HK-2 (cell line): ENCODE data around the gene MCOLN1.
A peak's percentile ranks its signal among the peaks of the same experiment; 100 is the strongest.

Source experiments
- DNase-seq: peaks from one replicate; pipeline ENCODE4 v3.0.0-alpha.2; 2018; ENCODE audit not compliant: unreplicated experiment

The MCOLN1 gene

DNA sequence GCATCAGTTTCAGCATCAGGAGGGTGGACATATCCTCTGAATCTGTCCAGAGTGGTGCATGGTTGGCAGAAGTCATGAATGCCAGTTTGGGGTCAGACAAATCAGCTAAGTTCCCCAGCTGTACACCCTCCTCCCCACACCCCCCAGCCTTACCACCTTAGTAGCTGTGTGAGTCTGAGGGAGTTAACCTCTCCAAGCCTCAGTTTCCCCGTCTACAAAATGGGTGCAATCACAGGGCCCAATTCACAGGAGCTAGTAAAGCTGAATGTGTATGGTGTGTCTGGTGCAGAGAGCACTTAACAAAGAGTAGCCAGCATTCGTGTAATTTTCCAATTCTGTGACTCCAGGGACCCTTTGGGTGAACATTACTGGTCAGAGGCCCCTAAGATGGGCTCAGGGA lies 19.9 kb upstream of the MCOLN1 start:
- no peak for DNase-seq

DNA sequence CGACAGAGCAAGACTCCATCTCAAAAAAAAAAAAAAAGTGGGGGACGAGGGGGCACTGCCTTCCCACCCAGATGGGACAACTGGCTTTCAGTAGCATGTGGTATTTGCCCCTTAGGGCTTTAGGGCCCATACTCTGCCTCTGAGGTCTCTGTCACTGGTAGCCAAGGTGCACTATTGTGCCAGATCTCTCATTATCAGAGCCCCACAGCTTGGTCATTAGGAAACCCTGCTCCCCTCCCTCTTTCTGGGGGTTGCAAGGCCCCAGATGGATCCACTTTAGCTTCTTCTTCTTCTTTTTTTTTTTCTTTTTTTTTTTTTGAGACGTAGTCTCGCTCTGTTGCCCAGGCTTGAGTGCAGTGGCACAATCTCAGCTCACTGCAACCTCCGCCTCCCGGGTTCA lies 17.7 kb upstream of the MCOLN1 start:
- DNase-seq = no peak

DNA sequence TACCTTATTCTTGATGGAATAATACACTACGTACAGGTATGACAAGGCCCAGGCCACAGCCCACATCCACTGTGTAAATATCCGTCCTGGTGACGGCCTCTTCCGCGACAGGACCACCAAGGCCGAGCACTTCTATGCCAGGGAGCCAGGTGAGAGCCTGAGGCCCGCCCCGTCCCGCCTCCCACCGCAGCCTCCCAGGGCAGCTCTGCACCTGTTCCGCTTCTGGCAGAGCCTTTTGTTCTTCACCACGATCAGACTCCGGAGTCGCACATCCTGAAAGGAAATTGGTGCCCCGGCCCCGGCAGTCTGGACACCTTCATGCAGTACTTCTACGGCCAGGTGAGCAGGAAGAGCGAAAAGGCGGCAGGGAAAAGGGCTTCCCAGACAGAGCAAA lies 17.1 kb upstream of the MCOLN1 start:
- no peak for DNase-seq

DNA sequence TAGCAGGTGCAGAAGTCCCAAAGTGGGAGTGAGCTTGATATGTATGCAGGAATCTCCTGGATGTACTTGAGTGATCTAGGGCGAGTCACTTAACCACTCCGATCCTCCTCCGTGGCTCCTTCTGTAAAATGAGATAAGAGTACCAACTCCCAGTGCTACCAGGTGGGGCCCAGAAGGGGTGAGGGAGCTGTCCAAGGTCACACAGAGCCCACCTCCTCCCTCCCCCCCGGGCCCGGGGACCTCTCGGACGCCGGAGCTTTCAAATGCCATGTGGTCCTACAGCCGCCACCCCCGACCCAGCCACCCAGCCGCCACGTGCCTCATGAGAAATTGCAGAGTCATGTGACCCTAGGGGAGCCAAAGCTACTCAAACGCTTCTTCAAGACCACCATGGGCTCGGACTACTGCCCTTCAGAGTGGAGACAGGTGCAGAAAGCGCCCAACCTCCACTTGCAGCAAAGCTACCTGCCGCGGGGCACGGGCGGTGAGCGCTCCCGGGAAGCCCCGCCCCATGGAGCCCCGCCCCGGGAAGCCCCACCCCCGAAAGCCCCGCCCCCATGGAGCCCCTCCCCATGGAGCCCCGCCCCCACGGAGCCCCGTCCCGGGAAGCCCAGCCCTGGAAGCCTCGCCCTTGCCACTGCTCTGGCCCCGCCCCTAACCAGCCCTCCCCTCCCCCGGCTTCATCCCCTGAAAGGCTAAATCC lies 16.6 kb upstream of the MCOLN1 start:
- peak; percentile 39 for DNase-seq

DNA sequence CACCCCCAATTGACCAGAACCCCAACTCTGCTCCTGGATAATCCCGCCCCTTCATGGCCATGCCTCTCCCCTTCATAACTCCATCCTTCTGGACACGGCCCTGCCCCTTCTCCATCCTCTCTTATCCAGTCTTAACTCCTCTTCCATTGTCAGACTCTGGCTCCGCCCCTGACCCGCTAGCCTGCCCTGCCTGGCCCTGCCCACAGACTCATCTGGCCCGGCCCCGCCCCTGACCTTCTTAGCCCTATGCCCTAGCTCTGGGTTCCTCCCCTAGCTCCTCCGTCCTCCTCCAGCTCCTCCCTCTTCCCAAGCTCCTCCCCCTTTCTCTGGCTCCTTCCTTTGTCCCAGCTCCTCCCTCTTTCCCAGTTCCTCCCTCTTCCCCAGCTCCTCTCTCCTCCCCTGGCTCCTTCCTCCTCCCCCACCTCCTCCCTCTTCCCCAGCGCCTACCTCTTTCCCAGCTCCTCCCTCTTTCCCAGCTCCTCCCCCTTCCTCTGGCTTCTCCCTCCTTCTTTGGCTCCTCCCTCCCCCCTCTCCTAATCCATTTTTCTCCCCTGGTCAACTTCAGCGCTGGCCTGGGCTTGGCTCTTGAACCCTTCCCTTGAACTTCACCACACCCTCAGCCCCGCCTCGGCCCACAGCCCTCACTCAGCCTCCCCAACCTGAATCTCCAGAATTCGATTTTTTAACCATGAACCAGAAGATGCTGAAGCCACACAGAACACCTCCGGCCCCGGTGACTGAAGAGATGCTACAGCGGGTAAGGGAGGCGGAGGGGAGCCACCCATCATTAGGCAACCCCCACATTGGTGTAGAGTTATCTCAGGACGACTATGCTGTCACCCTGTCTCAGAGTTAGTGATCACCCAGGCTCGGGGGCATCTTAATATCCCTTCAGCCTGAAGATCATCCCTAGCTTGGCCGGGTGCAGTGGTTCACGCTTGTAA lies 15.8 kb upstream of the MCOLN1 start:
- peak; percentile 64 for DNase-seq

DNA sequence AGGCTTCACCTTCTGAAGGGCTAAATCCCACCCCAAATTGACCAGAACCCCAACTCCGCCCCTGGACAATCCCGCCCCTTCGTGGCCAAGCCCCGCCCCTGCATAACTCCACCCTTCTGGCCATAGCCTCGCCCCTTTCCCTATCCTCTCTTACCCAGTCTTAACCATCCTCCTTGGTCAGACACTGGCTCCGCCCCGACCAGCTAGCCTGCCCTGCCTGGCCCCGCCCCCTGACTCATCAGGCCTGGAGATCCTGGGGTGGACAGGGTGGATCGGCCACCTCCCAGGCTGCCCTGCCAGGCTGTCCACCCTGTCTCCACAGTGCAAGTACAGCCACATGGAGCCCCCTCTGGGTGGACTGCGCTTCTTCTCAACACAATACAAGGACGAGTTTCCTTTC lies 14.5 kb upstream of the MCOLN1 start:
- DNase-seq = peak; percentile 86

DNA sequence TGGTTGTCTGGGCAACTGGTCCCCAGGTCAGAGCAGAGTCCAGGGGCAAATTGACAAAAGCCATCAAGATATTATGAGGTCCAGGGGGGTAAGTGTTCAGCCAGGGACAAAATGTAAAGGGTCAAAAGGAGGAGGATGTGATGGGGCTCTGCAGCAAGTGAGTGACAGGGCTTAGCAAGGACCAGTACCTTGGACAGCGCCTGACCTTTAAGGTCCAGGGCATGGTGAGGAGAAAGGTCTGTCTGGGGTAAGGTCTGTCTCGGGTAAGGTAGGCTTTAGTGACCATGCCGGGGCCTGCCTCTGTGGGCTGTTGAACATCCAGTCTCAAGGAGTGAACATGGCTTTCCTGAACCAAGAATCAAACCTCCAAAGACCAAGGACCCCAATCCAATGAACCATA lies 12.8 kb upstream of the MCOLN1 start:
- DNase-seq = no peak

DNA sequence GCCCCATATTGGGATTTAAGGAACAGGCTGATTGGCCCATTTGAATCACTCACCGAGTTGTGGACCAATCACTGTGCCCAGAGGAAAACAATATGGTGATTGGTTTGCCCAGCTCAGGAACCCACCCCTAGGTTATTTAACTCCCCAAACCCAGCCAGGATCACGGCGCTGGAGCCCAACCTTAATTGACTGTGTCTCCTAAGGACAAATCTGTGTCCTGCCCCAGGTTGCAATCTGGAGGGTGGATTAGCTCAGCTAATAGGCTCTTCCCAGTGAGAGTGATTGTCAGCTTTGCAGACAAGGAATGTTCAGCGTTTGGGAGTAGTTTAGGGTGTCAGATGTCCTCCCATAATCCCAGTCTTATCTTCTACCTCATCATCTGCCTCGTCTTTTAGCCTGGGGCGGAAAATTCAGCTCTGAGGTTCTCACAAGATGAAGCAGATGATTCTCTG lies 10.0 kb upstream of the MCOLN1 start:
- no peak for DNase-seq

DNA sequence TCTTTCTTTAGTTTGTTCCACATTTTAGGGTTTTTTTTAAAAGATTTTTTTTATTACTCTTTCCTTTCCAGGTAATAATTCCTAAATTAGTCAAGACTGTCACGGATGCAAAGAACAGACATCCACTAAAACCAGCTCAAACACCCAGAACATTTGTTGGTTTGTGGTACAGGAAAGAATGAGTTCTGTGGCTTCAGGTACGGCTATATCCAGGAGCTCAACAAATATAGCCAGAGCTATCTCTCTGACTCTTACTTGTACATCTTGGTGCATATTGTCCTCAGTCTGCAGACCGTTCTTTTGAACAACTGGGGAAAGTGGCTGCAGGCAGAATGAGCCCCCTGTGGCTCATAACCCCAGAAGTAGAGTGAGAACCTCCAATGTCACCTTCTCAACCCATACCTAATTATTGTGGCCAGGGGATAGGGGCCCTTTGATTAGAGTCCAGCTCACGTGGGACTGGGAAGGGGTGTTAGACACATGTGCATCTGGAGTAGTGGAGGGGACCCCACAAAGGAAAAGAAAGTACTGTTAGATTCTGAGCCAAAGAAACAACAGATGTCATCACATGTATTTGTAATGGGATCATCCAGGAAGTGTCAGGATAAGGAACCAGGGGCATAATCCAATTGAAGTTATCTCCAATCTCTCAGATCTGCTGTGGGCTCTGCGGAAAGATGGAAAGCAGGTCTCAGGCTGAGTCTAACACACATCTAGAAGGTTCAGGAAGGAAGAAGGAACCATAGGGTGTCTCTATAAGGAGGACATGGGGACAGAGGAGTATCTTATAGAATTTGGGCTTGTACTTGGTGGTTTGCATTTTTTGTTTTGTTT lies 8.4 kb upstream of the MCOLN1 start:
- DNase-seq = no peak

DNA sequence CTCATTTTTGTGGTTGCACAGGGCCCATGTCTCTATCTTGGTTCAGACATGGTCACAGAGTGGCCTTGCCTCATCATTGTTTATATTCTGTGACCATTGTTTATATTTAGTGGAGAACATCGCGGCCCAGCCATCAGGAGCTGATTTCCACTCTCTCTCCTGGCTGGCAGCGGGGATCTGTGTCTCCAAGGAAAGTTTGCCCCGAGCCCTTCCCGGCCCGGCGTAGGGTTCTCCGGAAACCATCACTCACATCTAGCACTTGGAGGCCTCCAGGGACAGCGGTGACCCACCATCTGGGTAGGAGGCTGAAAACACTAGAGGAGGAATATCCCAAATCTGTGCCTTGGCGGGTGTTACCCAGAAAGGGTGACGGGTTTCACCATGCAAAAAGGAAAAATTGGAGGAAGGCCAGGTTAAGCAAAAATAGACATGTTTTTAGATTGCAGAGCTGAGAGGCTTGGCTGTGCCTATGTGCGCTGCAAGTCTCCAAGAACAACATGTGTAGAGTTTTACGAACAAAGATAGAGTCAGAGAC lies 7.2 kb upstream of the MCOLN1 start:
- DNase-seq = no peak

DNA sequence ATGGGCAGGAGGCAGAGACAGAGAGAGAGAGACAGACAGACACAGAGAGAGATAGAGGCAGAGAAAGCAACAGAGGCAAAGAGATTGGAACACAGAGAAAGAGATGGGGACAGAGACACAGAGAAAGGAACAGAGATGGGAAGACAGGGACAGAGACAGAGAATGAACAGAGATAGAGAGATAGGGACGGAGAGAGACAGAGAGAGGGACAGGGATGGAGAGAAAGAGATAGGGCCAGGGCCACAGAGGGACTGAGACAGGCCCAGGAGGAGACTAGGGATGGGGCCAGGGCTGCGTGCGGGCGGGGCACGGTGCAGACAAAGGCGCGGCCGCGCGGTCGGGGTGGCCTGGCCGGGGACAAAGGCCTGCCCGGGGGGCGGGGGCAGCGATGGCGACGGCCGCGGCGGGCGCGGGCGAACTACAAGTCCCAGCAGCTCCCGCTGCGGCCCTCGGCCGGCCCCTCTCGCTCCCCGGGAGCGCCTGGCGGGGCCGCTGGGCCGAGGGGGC lies 6.7 kb upstream of the MCOLN1 start, which contains the start of gene ZNF358:
Gene ZNF358, plus strand, starts transcription at position 459 of the 507 bp plus-strand sequence. CDS start 3,140 bp downstream, outside the sequence.
- peak; percentile 75 for DNase-seq

DNA sequence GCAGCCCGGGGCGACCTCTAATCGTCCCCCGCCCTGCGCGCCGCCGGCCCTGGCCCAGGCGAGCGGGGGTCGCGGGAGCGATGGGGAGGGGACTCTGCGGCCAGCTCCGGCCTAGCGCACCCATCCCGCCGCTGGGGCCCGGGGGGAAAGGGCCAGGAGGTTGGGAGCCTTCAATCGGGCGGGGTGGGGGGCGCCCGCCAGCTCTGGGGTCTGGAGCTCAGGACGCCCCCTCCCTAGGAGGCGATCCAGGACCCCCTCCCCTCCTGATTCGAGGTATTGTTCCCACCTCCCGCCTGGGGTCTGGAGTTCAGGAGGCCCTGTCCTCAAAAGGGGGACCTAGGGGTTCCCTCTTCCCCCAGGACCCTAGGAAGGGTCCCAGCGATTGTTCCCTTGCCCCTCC lies 6.1 kb upstream of the MCOLN1 start:
- no peak for DNase-seq

DNA sequence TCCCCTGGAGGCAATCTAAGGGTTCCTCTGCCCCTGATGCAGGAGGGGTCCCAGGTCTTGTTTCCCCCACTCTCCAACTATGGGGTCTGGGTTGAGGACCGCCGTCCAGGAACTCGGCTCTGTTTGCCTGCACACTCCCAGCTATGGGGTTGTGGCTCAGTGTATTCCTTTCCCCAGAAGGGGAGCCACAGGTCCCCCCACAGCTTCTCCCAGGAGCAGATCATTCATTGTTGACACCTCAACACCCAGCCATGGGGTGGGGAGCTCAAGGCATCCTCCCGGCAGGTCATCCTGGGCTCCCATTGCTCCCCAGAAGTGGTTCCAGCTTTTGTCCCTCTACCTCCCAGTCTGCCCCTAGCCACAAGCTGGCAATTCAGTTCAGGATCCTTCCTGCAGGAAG lies 5.5 kb upstream of the MCOLN1 start:
- DNase-seq = no peak

DNA sequence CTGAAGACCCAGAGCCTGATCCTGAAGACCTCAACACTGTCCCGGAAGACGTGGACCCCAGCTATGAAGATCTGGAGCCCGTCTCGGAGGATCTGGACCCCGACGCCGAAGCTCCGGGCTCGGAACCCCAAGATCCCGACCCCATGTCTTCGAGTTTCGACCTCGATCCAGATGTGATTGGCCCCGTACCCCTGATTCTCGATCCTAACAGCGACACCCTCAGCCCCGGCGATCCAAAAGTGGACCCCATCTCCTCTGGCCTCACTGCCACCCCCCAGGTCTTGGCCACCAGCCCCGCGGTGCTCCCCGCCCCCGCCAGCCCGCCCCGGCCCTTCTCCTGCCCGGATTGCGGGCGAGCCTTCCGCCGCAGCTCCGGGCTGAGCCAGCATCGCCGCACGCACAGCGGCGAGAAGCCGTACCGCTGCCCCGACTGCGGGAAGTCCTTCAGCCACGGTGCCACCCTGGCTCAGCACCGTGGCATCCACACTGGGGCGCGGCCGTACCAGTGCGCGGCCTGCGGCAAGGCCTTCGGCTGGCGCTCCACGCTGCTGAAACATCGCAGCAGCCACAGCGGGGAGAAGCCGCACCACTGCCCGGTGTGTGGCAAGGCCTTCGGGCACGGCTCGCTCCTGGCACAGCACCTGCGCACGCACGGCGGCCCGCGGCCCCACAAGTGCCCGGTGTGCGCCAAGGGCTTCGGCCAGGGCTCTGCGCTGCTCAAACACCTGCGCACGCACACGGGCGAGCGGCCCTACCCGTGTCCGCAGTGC lies 2.9 kb upstream of the MCOLN1 start:
- DNase-seq = no peak

DNA sequence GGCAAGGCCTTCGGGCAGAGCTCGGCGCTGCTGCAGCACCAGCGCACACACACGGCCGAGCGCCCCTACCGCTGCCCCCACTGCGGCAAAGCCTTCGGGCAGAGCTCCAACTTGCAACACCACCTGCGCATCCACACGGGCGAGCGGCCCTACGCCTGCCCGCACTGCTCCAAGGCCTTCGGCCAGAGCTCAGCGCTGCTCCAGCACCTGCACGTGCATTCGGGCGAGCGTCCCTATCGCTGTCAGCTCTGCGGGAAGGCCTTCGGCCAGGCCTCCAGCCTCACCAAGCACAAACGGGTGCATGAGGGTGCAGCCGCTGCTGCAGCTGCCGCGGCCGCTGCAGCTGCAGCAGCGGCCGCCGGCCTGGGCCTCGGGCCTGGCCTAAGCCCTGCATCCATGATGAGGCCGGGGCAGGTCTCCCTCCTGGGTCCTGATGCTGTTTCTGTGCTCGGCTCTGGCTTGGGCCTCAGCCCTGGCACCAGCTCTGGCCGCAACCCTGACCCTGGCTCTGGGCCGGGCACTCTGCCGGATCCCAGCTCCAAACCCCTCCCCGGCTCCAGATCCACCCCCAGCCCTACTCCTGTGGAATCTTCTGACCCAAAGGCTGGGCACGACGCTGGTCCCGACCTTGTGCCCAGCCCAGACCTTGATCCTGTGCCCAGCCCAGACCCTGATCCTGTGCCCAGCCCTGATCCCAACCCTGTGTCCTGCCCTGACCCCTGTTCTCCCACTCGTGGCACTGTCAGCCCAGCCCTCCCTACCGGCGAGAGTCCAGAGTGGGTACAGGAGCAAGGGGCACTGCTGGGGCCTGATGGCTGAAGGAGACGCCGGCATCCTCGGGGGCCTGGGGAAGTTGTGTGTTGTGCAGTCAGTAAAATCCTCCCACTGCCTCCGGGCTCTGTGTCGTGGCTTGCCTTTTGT lies 2.0 kb upstream of the MCOLN1 start:
- no peak for DNase-seq

DNA sequence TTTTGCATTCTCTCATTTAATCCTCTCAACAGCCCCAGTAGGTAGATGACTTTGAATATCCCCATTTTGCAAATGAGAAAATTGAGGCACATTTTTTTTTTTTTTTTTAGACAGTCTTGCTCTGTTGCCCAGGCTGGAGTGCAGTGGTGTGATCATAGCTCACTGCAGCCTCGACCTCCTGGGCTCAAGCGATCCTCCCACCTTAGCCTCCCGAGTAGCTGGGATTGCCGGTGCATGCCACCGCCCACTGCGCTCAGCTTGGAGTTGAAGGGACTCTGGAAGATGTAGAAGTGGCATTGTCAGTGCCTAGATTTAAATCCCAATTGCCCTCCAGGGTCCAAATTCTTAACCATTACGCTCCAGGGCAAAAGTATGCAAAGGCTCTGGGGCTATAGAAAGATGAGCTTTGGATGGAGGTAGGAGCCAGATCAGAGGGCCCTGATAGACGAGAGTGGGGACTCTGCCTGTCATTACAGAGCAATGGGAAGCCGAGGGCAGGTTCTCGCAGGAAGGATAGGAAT lies 813 bp upstream of the MCOLN1 start:
- DNase-seq = no peak

DNA sequence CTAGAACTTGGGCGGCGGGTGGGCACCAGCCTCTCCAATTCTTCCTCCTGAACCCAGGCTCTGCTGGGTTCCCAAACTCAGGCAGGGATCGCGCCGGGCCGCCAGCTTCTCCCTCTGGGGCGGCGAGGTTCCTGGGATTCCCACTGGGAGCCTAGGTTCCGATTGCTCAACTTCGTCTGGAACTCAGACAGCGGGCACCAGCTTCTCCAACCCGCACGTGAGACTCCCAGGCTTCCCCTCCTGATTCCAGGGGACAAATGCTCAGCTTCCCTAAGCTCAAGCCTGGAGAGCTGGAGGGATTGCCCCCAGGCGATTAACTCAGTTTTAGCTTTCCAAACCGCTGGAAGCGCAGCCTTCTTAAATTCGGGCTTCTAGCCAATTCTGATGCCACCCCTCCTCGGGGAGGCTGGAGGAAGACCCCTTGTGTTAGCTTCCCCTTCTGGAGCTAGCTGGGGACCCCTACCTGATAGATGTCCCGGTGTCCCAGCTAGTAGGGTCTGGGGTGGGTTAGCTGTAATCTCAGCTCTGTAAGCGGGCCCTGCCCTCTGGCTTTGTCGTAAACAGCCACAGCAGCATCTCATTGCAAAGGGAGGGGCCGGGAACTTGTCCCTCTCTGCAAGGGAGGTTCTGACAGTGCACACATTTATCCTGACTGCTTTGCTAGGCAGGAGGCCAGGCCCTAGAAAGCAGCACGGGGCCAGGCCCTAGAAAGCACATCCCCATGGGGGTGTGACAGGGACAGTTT lies 671 bp downstream of the MCOLN1 start:
- DNase-seq = no peak

DNA sequence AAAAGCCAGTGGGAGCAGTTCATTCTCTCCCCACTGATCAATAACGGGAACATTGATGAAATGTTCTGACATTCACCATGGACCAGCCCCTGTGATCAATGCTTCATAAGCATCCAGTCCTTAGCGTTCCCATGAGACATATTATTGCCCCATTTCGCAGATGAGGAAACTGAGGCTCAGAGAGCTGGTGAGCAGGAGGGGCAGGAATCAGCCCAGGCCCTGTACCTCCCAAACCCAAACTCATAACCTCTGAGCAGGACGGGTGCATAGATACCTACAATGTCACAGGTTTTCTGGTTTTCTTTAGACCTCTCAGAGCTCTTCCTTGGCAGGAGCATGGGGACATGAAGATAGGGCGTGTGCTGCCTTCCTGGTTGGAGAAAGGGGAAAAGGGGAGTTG lies 2.1 kb downstream of the MCOLN1 start:
- no peak for DNase-seq
